Lung (tissue), 12 donors: ENCODE measurements around the gene TTLL3. TPM values are rescaled to one million over a fixed set of nuclear protein-coding genes. Genes with fewer than 3 reads are reported as not detected.

Source experiments
- ATAC-seq: fragments of 200-7000 bp; cut with Tn5 transposase; one replicate; pipeline ENCODE4 v1.9.1; 2020; ENCODE audit warnings: moderate number of reproducible peaks; ENCODE audit not compliant: insufficient read depth, low FRiP score
- DNase-seq, 3 donors: peaks; one replicate each; pipeline ENCODE4 v3.0.0-alpha.2; 2013 to 2017
- H3K27ac ChIP-seq, 2 donors: one replicate each; pipeline ENCODE4 v1.5.1; 2013; ENCODE audit warnings: mild to moderate bottlenecking in 2 of 2, moderate library complexity in 2 of 2, control low read depth in 1 of 2, inconsistent platforms in 1 of 2, low read depth in 1 of 2, low read length in 1 of 2
- H3K27me3 ChIP-seq, 3 donors: one replicate each; pipeline ENCODE4 v1.5.1; 2013; ENCODE audit warnings: low read length in 2 of 3; ENCODE audit not compliant: control insufficient read depth in 3 of 3, insufficient read depth in 3 of 3
- H3K36me3 ChIP-seq, 4 donors: one replicate each; pipeline ENCODE4 v1.5.1; 2013; ENCODE audit warnings: low read length in 4 of 4, mild to moderate bottlenecking in 1 of 4, moderate library complexity in 1 of 4; ENCODE audit not compliant: control insufficient read depth in 4 of 4, insufficient read depth in 4 of 4
- H3K4me1 ChIP-seq, 5 donors: one replicate each; pipeline ENCODE4 v1.5.1; 2013; ENCODE audit warnings: low read length in 5 of 5, mild to moderate bottlenecking in 2 of 5, moderate library complexity in 1 of 5; ENCODE audit not compliant: control insufficient read depth in 5 of 5, insufficient read depth in 5 of 5
- H3K4me3 ChIP-seq: one replicate; pipeline ENCODE4 v1.5.1; 2013; ENCODE audit warnings: mild to moderate bottlenecking, control low read depth, moderate library complexity
- H3K9ac ChIP-seq, 2 donors: one replicate each; pipeline ENCODE4 v1.5.1; 2013; ENCODE audit warnings: low read length in 2 of 2, control low read depth in 1 of 2; ENCODE audit not compliant: insufficient read depth in 1 of 2
- H3K9me3 ChIP-seq, 4 donors: one replicate each; pipeline ENCODE4 v1.5.1; 2013; ENCODE audit warnings: low read length in 3 of 4, mild to moderate bottlenecking in 1 of 4, moderate library complexity in 1 of 4; ENCODE audit not compliant: control insufficient read depth in 4 of 4, insufficient read depth in 3 of 4
- CTCF ChIP-seq: IDR thresholded peaks from 2 replicates; pipeline ENCODE4 v1.5.1; 2012; ENCODE audit warnings: mild to moderate bottlenecking; ENCODE audit errors: control extremely low read depth, extremely low read depth
- WGBS, 2 donors: extraction: QIAGEN DNeasy Blood & Tissue Kit; methylation state at CpG; one replicate each; pipeline ENCODE4 v1.1.7; 2013; 5-methylcytosine and 5-hydroxymethylcytosine counted together
- polyA plus RNA-seq, 2 donors: library from polyadenylated mRNA; stranded (reverse); fragments of 200-250 nt; gene quantifications; one replicate each; pipeline ENCODE4 v1.2.1, GENCODE V29; 2013
- total RNA-seq, 2 donors: library from RNA; depleted of rRNA in 1 of 2; stranded (reverse); fragments of >200 nt in 1 of 2; gene quantifications; one replicate each; pipeline ENCODE4 v1.2.1, GENCODE V29; 2014 to 2021
- donor health status: control.
- donor health status: control.
- donor health status: Bipolar disorder and iron deficiency.
- donor health status: healthy.
- donor health status: DM: yes; HTN: yes; CAD: no.

TTLL3 gene
- total and polyA plus RNA-seq, 4 donors: 28.4 to 82.3 (median 37.5) TPM

GRCh38 chr3:9800529-9800928, 9.5 kb upstream of the TTLL3 start:
- H3K4me3 ChIP-seq: no peak overlapping the region
- no peak for ATAC-seq
- no peaks in the 10 kb centered on the region for H3K4me1 ChIP-seq
- no peak overlapping the region for H3K27ac ChIP-seq
- no peak for TF ChIP-seq CTCF
- 88 to 90% methylated on average over 5 of the region's 5 CpGs for WGBS, 2 donors
- H3K36me3 ChIP-seq: peaks cover 40 to 62% (median 53%) of the 10 kb centered on the region in 4 donors
- no peaks in the 10 kb centered on the region for H3K9me3 ChIP-seq
- H3K27me3 ChIP-seq: no peaks in the 10 kb centered on the region
- no peak for DNase-seq
- no peak overlapping the region for H3K9ac ChIP-seq

- WGBS, 2 donors: 94 to 96% methylated on average over 1 of the region's 1 CpG
- peaks cover 30 to 59% (median 42%) of the 10 kb centered on the region in 4 donors for H3K36me3 ChIP-seq
- ATAC-seq (no peak), DNase-seq (no peak)
- no peaks in the 10 kb centered on the region for H3K27me3 ChIP-seq
- no peaks in the 10 kb centered on the region for H3K4me1 ChIP-seq
- no peak for TF ChIP-seq CTCF
- no peaks in the 10 kb centered on the region for H3K9me3 ChIP-seq
- H3K4me3 ChIP-seq: no peak overlapping the region
- no peak overlapping the region for H3K9ac ChIP-seq
- H3K27ac ChIP-seq: peak overlapping the region in 1 of 2 donors; percentile 35
These were observed 6.6 kb upstream of the TTLL3 start for GRCh38 chr3:9803494-9803893.

- H3K4me3 ChIP-seq: no peak overlapping the region
- no peaks in the 10 kb centered on the region for H3K9me3 ChIP-seq
- no peak for ATAC-seq
- 91 to 97% methylated on average over 5 of the region's 5 CpGs for WGBS, 2 donors
- H3K27me3 ChIP-seq: no peaks in the 10 kb centered on the region
- peaks cover 19 to 50% (median 31%) of the 10 kb centered on the region in 4 donors for H3K36me3 ChIP-seq
- no peak overlapping the region for H3K9ac ChIP-seq
- DNase-seq: no peak
- H3K27ac ChIP-seq: no peak overlapping the region
- H3K4me1 ChIP-seq: peaks cover 0 to 7% (median 0%) of the 10 kb centered on the region in 5 donors
- TF ChIP-seq CTCF: no peak
These were observed 5.1 kb upstream of the TTLL3 start for GRCh38 chr3:9804996-9805395.

GRCh38 chr3:9806137-9806536, 3.9 kb upstream of the TTLL3 start:
- H3K9me3 ChIP-seq: no peaks in the 10 kb centered on the region
- H3K27me3 ChIP-seq: no peaks in the 10 kb centered on the region
- no peak for ATAC-seq
- no peak for DNase-seq
- no peak overlapping the region for H3K27ac ChIP-seq
- peaks cover 0 to 15% (median 5%) of the 10 kb centered on the region in 5 donors for H3K4me1 ChIP-seq
- 95% methylated on average over 12 of the region's 12 CpGs for WGBS, 2 donors
- no peak overlapping the region for H3K9ac ChIP-seq
- peaks cover 14 to 46% (median 25%) of the 10 kb centered on the region in 4 donors for H3K36me3 ChIP-seq
- no peak overlapping the region for H3K4me3 ChIP-seq
- no peak for TF ChIP-seq CTCF
